HG02840 (cell line): ENCODE results near the gene FHIT.

ENCODE experiments used
- ATAC-seq: cut with Tn5 transposase; IDR thresholded peaks from one replicate; pipeline ENCODE4 v1.9.1; 2021; ENCODE audit warnings: mild to moderate bottlenecking, moderate library complexity, moderate number of reproducible peaks; ENCODE audit not compliant: unreplicated experiment, low FRiP score

The FHIT gene

DNA sequence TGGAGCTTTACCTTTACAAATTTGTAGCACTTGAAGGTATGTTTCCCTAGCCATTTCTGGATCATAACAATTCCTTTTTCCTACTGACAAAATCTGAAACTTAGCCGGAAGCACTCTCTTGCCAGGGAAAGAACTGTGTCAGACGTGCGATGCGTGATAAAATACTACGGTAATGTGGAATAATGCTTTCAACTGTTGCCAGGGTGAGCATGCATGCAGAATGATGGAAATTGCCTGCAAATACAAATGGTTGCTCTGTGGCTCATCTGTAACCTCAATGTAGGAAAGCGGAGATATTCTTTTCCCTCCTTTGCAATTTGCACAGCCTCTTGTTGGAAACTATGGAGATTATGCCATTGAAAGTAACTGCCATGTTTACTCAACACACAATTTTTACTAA, 1464.9 kb downstream of the FHIT start:
- no peak for ATAC-seq

DNA sequence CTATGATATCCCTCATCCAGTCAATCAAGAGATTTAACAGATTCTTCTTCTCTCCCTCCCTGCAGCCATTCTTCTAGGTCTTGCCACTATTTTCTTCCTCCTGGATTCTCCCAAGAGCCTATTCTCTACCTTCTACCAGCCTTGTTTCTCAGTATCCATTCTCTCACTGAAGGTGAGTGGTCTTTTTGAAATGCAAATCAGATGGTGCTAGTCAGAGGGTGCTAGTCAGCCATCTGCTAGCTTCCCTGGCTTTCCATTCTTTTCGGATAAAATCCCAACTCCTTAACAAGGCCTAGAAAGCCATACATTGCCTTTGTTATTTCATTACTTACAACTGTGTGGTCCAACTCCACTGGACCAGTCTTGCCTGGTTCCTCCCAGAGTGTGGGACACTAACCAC, 1467.1 kb downstream of the FHIT start:
- ATAC-seq: no peak

DNA sequence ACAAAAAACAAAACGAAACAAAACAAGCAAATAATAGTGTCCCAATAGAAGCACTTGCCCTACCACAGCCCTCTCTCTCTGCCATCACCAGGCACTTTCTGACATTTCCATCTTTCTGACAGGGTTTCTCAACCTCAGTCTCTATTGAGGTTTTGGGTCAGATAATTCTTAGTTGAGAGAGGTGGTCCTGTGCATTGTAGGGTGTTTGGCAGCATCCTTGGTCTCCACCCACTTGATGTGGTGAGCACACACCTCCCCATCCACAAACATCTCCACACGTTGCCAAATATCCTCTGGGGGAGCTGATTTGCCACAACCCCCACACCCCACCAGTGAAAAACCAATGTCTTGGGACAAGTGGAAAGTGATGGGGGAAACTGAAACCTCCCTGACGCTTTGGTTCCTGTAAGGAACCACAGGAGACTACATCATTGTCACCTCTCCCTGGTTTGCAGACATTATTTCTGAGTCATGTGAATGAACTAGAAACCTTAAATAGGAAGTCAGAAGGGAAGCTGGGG, 1467.7 kb downstream of the FHIT start:
- no peak for ATAC-seq

DNA sequence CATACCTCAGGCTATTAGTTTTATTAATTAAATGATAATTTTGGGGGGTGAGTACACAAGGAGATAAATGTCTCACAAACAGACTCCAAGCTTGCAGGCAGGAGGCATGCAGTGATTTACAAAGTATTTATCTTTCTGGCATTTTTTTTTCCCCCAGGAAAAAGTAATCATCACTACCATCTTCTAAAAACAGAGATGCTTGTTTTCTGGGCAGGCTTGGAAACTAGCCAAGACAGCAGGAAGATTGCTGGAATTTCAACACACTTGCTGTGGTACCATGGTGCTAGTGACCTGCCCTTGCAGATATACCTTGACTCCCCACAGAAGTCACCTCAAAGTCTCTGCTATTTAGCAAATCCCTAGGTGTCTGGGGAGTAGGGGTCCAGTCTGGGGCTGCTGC, 1468.6 kb downstream of the FHIT start:
- ATAC-seq: no peak

DNA sequence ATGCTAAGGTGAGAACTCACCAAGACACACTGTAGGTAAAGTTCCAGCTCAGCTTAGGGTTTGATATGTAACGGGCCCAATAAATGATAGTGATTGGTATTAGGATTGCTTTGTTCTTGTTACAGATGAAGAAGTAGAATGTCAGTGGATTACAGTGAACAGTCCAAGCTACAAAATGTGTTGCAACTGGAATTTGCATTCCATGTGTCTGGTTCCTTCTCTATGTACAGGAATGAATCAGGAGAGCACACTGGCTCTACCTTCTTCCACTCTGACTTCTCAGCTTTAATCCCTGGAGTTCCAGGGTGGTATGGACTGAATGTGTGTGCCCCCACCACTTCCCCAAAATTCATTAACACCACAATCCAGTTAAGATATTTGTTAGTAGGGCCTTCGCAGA, 1471.0 kb downstream of the FHIT start:
- no peak for ATAC-seq

DNA sequence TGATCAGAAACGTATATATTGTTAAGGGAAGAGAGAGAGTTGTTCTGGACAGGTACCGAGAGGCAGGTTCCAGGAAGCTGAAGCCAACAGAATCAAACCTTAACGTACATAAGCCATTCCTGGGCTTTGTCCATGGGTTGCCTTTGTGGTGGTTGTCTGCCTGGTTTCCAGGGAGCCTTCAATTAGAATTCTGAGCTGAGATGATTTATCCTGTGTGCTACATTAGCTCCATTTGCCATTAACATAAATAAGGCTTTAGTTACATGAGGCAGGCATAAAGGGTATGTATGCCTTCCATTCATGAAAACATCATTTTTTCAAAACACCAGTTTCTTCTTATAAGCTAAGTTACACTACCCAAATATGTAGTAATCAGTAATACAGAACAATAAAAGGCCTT, 1472.0 kb downstream of the FHIT start:
- ATAC-seq: no peak

DNA sequence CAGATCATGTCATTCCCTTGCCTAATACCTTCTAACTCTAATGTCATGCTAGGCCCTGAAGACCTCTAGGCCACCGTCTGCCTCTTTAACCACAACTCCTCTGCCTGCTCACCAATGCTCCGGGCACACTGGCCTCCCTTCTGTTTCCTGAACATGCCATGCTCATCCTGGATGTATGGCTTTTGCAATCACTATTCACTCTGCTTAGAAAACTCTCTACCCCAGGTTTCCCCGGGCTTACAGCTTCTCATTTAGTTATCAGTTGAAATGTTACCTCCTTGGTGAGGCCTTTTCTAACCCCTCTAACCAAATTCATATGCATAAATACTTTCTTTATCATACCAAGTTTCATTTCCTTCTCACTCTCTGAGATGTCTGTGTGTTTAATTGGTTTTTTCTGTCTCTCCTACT, 1473.6 kb downstream of the FHIT start:
- no peak for ATAC-seq

DNA sequence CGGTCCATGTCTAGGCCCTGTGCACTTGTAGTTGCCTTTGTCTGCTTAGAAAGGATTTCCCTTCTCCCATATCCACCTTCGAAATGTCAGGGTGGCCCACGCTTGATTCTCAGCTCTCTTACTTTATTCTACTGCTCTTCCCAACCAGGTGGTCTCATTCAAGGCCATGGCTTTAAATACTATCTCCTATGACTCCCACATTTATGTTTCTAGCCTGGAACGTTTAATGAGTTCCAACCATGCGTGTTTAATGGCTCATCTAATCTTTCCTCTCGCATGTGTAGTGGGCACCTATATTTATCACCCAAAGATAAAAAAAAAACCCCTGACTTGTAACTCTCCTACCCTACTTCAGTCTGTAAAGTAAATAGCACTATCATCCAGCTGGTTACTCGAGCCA, 1474.2 kb downstream of the FHIT start:
- ATAC-seq: no peak

DNA sequence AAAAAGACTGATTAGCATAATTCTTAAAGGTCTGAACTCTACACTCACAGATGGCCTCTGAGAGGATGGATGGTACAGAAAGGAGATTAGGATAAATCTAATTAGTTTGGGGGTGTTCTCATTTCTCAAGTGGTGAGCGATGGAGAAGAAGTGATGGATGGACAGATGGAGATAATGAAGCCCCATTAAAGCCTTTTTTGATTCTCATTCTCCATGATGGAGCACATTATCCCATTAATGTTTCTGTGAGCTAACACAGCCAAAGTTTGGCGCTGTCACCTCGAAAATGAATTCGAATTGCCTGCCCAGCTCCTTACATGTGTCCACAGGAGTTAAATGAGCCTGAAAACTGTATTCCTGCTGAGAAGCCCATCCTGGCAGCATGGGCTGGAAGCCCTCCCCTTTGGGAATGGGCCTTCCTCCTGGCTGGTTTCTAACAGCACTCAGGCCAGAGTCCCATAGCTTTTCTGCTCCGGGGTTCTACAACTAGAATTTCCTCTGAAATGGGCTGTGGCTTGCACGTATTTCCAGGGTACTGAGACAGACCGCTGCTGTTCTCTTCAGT, 1475.4 kb downstream of the FHIT start:
- ATAC-seq: no peak

DNA sequence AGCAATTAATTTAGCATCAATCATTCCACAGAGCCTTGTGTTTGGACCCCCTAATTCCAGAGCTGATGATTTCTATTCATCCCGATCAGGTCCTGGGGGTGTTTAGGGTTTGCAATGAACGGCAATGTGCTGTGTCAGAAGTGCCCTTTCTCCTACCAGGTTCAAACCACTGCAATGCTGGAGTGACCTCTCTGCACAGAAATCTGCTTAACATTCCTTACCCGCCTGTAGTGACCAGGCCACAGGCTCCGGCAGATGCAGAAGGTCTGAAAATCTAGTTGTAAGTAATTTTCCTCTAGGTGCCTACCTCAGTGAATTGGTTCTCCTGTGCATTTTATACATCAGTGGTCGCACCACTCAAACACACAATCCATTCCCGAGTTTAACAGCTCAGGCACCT, 1476.1 kb downstream of the FHIT start:
- ATAC-seq: no peak

DNA sequence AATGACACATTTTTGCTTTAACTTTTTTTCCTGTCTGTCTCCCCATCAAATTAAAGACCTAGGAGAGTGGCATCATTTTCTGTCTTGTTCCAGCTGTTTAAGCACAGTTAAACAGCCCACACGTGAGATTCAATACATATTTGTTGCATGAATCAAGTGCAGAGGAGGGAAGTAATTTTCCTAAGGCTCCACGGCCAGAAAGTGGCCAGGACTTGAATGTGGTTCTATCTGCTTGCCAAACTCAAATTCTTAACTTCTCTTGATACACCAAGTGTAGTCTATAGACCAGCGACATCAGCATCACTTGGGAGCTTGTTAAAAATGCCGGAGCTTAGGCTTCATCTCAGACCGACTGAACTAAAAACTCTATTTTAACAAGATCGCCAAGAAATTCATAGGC, 1476.6 kb downstream of the FHIT start:
- no peak for ATAC-seq

DNA sequence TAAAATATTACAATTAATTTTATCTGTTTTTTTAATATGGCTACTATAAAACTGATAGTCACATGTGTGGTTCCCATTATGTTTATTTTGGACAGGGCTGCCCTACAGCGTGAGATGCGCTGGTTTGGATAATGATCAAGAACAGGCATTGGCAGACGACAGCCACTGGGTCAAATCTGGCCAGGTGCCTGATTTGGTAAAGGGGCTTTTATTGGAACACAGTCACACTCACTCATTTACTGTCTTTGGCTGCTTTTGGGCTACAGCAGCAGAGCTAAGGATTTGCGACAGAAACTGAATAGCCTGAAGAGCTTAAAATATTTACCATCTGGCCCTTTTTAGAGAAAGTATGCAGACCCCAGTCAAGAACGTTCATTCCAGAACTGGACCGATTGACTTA, 1477.3 kb downstream of the FHIT start:
- no peak for ATAC-seq

DNA sequence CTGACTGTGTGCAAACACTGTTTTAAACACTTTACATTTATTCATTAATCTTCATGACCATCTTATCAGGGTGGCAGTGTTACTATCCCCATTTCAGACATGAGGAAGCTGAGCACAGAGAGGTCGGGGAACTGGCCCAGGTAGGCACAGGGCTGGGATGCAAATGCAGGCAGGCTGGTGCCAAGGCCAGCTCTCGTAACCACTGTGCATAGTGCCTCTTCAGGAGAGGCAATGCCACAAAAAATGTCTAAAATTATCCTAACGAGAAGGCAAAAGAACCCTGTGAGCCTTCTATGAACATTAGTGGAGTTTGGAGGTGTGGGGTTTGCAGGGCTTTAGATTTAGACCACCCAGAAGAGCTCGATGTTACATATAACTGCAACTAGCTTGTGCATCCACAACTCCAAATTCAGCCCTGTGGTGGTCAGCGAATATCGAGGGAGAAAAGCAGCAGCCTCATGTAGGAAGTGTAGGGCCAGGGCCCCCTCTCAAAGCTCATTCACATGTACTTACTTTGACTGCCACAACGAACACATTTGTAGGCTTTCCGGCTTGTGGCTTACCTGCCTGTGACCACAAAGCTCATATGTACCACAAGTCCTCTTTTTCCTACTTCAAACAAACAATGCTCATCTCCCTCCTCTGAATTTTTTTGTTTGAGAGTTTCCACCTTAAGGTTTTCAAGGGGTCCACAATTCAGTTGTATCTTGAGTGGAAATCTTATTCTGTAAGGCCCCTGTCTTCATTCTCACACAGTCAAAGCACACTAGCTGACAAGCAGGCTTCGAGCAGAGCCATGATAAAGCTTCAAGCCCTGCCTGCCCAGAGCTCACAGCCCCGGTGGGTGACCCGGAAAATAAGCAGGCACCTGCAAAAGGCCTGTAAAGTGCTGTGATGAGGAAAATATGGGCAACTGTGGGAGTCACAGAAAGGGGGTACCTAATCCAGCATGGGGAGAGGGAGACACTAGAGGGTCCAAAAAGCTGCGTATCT, 1478.5 kb downstream of the FHIT start:
- ATAC-seq: no peak

DNA sequence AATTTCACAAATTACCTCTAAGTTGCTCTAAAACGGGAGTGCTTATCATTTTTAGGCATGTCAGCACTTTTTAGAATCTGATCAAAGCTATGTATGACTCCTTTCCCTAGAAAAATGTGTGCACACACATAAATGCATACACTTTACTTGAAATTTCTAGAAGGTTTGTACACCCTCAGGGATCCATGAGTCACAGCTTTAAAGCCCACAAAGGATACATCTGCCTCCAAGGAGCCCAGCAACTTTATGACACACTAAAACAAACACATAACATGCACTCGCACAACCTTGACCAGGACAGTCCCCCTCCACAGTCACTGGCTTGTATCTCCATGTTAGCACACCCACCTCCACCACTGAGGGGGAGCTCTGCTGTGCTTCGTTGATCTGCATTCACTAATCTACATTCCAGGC, 1479.5 kb downstream of the FHIT start:
- ATAC-seq: no peak

DNA sequence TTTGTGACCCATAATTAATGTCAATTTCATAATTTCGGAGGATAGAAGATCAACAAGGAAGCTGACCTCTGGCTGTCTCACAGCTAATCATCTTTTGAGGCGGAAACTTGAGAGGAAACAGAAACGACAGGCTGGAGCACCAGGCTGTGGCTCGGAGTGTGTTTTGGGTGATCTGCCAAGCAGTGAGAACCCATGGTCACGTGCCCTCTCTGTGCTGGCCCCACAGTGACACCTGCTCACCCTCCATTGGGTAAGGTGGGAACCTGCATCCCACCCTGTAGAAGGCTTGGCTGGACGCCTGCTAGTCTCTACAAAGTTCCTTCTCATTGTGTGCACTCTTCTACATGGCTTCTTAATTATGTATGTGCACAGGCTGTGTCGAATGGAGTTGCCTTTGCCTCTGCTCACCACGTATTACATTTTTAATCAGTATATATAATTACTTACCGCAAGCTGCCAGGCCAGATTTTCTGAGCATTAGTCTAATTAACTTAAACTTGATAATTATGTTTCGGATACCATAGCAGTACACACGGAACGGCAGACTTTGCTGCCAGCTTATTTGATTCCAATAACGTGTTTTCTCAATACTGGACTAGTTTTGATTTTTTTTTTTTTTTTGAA, 1482.0 kb downstream of the FHIT start:
- no peak for ATAC-seq

DNA sequence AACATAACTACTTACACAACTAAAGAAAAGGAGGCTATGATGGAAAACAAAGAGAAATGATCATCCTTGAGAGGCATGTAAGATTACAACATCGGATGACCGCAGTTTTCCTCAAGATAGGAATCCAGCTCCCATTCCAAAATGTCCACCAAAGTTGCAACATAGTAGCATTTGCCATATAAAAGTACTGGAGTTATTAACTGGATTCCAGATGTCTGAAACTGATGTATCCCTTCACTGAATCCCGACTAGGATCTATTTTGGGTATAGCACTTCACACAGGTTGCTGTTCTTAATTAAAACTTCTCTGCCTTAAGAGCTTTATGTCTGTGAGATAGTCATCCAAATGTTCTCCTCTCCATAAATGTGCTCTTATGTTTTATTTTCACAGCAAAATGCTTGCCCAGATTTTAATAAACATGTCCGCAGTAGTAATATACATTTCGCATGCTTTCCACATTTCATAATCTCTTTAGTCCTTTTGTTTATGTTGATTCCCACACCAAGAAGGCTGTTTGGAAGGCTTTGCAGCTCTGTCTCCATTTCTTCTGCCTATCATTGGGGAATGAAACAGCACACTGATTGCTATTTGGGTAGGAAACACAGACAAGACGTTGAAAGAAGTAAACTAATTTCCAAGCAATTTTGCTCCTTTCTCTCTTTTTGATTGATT, 1484.9 kb downstream of the FHIT start:
- ATAC-seq: no peak

DNA sequence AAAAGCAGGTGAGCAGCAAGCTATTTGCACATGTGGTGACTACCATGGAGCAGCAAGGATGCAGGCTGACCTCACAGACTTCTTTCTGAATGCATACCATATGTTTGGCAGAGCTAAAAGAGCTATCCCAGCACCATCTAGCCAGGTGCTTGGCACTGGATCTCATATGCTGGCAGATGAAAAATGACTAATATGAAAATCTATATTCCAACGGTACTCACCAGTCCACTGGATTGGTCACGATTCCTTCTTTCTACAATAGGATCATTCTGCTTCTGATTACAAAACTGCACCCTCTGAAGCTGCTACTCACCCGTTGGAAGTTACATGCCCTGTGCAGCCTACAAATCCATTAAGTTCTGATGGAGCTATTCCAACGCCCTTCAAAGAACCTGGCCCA, 1487.1 kb downstream of the FHIT start:
- no peak for ATAC-seq

DNA sequence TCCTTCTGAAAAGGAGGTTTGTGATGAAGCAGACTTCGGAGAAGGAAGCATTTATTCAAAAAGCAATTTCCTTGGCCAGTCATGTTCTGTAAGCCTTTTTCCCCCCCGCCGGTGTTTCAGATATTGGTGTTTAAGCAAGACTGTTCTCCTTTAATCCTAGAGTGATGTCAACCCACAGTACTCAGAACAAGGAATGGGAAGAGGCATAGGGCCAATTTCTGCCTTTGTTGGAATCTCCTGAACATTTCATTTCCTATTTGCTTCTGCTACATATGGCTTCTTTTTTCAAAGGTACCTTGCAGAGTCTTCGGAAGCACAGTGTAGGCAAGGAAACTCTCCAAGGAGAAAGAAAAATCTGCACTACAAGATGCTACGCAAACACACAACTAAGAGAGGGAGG, 1488.3 kb downstream of the FHIT start:
- no peak for ATAC-seq

DNA sequence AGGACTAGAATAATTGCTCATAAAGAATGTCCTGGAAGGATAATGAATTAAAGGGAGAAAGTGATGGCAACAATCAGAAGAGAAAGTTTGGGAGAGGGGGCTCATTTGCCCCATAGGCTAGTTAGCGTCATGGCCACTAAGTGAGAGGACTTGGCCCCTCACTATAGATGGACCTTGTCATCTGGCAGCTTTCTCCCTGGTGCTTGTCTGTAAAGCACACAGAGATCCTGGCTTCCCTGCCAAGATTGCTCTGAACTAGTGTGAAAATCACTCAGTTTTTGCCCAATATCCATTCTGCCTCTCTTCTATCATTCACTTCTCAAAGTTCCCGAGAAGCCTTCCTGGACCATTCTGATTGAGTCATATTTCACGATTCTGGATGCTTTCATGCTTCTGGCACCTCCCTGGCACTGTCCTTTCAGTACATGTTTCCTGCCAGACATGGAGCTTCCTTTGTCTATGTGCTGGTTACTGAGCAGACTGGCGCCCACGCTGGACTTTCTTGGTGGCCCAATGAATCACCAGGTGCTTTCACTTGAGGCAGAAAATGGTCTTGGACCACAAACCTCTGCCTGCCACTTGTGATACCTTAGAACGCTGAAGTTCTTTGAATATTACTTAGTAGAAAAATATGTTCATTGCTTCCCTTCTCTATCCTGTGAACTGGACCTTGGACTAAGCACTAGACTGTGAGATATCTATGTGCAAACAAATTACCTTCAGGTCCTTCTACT, 1491.8 kb downstream of the FHIT start:
- no peak for ATAC-seq

DNA sequence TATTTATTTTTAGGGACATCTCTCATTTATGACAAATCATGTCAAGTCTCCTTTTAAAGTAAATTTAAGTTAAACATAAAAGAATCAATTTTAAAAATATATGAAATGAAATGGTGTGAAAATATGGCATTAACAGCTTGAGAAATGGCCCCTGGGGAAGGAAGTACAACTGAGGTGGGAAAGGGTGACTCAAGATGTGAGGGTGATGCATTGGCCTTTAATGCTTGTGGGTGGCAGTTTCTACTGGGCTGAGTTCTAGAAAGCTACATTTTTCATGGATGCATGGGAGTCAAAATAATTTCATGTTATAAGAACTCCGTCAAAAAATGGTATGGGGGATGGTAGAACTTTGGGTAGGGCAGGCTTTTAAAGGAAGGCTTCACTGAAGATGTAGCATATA, 1492.6 kb downstream of the FHIT start:
- no peak for ATAC-seq
